ENCODE data around the gene TNK2. TPM values are rescaled to one million over a fixed set of nuclear protein-coding genes. Genes with fewer than 3 reads are reported as not detected.
"Not testable (repeated sequence)": the region's sequence is repeated elsewhere in the genome, so short reads cannot be mapped to it uniquely, and the experiment has no call there.

TNK2 gene
- total RNA-seq, 1 donor from 2014 or later: 17.4 TPM

- DNase-seq: no peak
Measured at GRCh38 chr3:195870442-195870841, 37.9 kb downstream of the TNK2 start.

DNA sequence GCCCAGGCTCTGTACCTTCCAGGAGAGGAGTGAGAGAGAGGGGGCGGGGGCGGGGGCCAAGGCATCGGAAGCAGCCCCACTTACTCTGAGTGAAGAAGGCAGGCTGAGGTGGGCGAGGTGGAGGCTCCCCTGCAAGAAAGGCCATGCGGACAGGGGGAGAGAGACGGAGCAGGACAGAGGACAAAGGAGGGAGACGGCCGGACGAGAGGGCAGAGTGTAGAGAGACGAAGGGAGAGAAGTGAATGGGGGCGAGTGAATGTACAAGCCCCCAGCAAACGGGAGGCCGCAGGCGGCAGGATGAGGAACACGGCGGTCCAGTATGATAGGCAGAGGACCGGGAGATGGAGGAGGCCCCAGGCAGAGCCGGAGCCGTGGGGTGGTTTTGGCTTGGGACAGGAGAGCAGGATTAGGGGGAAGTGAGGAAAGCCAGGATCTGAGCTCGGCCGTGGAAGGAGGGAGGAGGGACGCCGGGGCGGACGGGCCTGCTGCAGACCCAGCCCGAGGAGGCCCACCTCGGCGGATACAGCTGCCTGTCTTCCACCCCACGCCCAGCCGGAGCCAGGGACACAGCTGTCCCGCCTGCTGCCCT lies 38.8 kb downstream of the TNK2 start:
- no peak for DNase-seq

DNA sequence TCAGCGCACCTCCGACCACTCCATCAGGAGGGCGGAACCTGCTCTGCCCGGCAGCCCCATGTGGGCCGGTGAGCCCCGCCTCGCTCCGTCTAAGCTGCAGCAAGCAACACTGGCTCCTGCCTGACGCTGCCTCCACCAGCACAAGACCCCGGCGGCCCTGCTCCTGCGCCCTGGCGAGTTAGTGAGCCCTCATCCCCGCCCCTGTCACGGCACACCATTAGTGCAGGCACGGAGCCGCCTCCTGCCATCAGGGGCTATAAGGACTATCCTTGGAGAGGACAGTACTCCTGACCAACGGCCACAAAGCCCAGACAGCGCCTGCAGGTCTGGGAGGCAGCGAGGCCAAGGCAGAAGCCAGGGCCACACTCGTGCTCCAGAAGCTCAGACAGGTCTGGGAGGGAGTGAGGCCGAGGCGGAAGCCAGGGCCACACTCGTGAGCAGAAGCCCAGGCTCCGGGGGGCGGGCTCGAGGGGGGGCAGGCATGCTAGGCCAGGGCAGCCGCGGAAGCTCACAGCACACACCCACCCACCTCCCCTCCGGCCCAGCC lies 39.4 kb downstream of the TNK2 start:
- DNase-seq: no peak

GRCh38 chr3:195868336-195868865 lies 40.0 kb downstream of the TNK2 start:
- no peak for DNase-seq

DNA sequence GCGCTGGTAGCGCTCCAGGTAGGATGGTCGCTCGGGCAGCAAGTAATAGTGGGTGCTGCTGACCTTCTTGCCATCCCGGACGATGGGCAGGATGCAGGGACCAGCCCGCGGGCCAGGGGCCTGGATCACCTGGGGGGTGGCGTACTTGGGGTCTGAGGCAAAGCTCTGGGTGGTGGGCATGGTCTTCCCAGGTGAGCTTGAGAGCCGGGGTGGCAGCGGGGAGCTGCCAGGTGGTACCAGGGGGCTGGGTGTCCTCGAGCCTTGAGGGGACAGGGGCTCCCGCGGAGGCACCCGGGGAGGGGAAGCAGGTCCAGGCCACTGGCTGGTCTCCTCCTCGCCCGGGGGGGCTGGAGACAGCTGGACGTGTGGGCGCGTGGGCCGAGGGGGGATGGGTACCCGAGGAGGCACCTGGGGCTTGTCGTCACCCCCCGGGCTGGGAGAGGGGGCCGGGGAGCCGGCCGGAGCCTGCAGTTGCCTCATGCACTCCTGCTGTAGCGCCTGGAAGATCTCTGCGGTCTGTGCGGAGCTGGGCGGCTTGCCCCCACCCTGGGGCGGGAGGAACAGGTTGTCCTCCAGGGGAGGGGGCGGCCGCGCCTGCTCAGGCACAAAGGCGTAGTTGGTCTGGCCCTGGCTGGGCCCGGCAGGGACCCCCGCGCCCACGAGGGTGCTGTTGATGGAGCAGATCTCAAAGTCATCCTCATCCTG lies 40.6 kb downstream of the TNK2 start:
- DNase-seq: no peak

GRCh38 chr3:195866686-195867511 lies 41.5 kb downstream of the TNK2 start:
- DNase-seq: no peak

DNA sequence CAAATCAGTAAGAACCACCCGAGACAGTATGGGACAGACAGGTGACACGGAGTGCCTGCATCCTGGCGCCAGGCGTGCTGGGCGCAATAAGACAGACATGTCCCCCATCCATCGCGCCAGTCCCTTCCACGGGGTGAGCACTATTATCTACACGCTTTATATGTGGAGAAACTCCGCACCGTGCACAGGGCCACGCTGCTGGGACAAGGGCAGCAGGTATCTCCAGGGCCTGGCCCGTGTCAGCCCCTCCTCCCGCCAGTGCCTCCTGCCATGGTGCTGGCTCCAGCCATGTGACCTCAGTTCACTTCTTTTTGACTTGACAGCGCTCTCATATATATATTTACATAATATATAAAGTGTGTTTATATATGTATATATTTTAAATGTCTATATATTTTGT lies 42.6 kb downstream of the TNK2 start:
- DNase-seq: no peak

GRCh38 chr3:195863121-195864061 lies 45.0 kb downstream of the TNK2 start:
- DNase-seq: peak; percentile 45

GRCh38 chr3:195862318-195862717 lies 46.0 kb downstream of the TNK2 start:
- not testable (repeated sequence) for DNase-seq

GRCh38 chr3:195860456-195860855 lies 47.9 kb downstream of the TNK2 start:
- no peak for DNase-seq

GRCh38 chr3:195859846-195860411 lies 48.4 kb downstream of the TNK2 start:
- DNase-seq: no peak

DNA sequence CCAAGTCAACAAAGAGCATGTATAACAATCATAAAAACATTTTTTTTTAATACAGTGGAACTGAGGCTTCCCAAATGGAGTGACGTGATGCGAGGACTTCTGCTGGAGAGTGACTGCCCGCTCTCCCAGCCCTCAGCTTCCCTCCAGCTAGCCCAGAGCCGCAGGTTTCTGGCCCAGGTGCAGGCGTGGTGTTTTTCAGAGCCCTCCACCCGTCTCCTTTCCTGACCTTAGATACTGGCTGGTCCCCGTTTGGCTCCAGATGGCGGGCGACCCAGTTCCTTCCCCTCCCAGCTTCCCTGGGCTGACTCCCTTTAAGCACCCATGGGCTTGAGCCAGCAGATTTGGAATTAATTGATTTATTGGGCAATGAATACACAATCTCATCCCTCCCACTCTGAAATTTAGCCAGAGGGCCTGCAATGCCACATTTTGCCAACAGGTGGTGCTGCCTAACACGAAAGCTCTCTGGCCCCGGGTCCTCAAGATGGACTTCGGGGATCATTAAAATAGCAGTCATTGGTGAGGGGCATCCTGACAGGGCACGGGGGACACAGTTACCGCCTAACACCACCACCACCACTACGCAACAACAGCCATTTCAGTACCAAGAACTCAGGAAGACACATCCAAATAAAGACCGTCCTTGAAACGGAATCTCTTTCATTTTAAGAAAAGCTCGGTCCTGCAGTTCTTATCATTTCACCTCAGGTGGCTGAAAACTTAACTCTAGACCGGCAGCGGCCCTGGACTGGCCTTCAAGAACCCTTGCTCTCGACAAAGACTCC lies 49.1 kb downstream of the TNK2 start:
- DNase-seq: peak; percentile 39

GRCh38 chr3:195856410-195857084 lies 51.8 kb downstream of the TNK2 start:
- DNase-seq: no peak

DNA sequence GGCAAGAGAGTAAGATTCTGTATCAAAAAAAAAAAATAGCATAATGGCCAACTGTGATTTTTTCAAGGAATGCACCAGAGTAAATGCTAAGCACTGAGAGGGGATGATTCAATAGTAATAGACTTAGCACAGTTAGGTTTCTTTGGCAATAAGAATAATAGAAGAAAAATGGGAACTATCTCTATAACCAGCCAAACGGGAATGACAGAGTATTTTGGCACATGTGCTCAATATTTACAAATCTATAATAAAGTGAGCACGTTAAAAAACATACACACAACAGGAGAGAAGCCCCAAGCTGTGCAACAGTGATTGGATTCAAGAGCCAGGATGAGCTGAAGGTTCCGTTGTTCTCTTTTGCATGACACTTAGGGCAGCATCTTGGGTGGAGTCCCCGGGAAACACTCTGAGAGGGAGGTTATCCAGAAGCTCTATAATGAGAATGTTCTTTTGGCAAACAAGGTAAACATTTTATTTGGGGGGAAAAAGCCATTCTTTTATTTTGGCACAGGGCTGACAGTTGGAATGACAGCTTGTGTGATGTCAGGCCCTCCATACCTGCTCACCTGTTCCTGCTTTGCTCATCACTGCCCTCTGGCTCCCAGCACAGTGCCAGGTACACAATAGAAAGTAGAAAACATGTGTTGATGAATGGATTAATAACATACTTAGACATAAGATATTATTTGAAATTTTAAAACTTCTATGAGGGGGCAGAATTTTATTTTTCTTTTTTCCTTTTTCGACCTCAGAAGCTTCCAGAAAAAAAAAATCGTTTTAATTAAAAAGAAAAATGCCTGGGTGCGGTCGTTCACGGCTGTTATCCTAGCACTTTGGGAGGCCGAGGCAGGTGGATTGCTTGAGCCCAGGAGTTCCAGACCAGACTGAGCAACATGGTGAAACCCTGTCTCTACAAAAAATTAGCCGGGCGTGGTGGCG lies 52.6 kb downstream of the TNK2 start:
- DNase-seq: no peak

- DNase-seq: no peak
Measured at GRCh38 chr3:195854628-195855294, 53.6 kb downstream of the TNK2 start.

DNA sequence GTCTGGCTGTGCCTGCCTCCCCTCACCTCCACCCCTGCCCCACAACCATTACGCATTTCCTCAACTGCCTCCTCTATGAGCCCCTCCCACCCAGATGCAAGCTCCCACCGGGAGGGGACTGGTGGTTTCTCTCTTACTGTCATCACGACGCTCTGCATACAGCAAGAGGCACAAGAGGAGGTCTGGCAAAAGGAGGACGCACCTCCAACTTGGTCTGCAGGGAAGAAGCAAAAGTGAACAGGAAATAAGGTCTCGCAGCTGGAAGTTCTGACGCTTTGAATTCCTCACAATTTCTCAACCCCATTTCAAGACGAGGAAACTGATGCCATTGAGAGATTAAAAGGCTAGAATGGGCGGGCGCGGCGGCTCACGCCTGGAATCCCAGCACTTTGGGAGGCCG lies 54.4 kb downstream of the TNK2 start:
- DNase-seq: no peak

DNA sequence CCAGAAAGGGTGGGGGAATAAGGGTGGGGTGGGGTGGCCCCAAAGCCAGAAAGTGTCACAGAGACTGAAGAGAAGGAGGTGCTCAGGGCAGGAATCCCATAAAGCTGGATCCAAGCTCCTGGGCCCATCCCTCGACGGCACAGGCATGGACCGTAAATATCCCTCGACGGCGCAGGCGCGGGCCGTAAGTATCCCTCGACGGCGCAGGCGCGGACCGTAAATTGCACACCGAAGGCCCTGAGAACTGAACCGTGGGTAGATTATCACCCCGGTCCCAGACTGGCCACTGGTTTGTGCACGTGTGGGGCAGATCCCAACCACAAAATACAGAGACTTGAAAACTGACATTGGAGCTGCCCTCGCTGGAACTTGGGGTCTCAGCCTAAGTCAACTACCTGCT lies 55.3 kb downstream of the TNK2 start:
- DNase-seq: no peak

Data from skin of body (tissue), 2 donors.